Measurements from ENCODE around the gene MSMP.

Gene MSMP

DNA sequence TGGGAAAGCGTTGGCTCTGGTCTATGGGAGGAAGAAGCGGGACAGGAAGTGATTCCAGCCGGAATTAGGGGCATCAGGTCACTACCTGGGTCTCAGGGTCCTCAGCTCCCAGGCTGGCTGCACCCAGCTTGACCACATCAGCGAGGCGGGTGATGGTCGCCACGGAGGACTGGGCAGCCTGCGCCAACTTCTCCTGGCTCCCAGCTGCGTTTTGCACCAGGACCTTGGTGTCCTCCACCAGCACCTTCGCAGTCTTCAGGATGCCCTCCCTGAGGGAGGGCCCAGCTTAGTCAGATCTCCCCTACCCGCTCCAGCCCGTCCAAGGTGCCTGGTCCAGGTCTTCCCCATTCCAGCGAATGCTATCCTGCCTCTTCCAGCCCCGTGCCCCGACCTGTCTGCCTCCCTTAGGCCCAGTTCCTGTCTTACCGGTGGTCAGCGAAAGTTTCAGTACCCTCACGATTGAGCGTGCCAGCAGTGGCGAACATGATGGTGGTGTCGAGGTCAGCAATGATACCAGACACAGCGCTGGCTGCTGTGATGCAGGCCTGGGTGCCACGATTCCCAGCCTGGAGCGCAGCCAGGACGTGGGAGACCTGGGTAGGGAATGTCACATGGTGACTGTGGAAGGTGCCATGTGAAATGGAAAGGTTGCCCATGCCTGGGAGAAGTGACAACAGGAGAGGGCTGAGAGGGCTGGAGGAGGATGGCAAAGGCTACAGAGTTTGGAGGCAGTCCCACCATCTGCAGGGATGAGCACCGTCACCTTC is 50.0 kb downstream of the MSMP start:
- Histone ChIP-seq H3K36me3 (ENCODE audit: control insufficient read depth, low read depth, low read length) (peaks cover 98% of the 10 kb centered on the region), H3K9ac (ENCODE audit: low read length) (no peak overlapping the region)

More for the DNA sequence above, 50.0 kb downstream of the MSMP start:
- no peak overlapping the region for H3K27ac ChIP-seq (ENCODE audit: low read length)
- H3K27me3 ChIP-seq (ENCODE audit: control insufficient read depth, insufficient read depth, low read length): no peaks in the 10 kb centered on the region
- no peak overlapping the region for H3K4me3 ChIP-seq (ENCODE audit: low read length)
- no peaks in the 10 kb centered on the region for H3K9me3 ChIP-seq (ENCODE audit: control insufficient read depth, low read depth, low read length)
- H3K4me1 ChIP-seq (ENCODE audit: control insufficient read depth, low read depth, low read length): no peaks in the 10 kb centered on the region
